GM12878 (cell line): ENCODE data around the gene CDC42SE2. TPM values are rescaled to one million over a fixed set of nuclear protein-coding genes. Genes with fewer than 3 reads are reported as not detected.

Experiments used
- ATF7 ChIP-seq: fragments of 450-650 bp; IDR thresholded peaks from 2 replicates; pipeline ENCODE4 v1.6.1; 2016; ENCODE audit warnings: low read depth, mild to moderate bottlenecking
- EGR1 ChIP-seq, 2 experiments: IDR thresholded peaks; 1 replicate in 1 of 2; 2 replicates in 1 of 2; pipeline ENCODE4 v1.6.1; 2011 to 2012; ENCODE audit warnings: low read depth in 2 of 2, low read length in 2 of 2, borderline replicate concordance in 1 of 2, mild to moderate bottlenecking in 1 of 2, moderate library complexity in 1 of 2
- IKZF1 ChIP-seq: fragments of 450-650 bp; conservative IDR thresholded peaks from 2 replicates; pipeline ENCODE4 v1.6.1; 2017; ENCODE audit warnings: antibody characterized with exemption, mild to moderate bottlenecking
- IKZF2 ChIP-seq, 2 experiments: fragments of 450-650 bp; IDR thresholded peaks; 2 replicates each; pipeline ENCODE4 v1.6.1; 2017; ENCODE audit warnings: mild to moderate bottlenecking in 2 of 2, moderate library complexity in 2 of 2
- KAT2A ChIP-seq: conservative IDR thresholded peaks from 2 replicates; pipeline ENCODE4 v1.6.1; 2011; ENCODE audit warnings: low read depth, low read length; ENCODE audit not compliant: control insufficient read depth
- KLF5 ChIP-seq: fragments of 450-650 bp; IDR thresholded peaks from 2 replicates; pipeline ENCODE4 v1.6.1; 2014; ENCODE audit warnings: mild to moderate bottlenecking; ENCODE audit not compliant: partially characterized antibody
- LARP7 ChIP-seq: fragments of 450-650 bp; IDR thresholded peaks from 2 replicates; pipeline ENCODE4 v1.6.1; 2017; ENCODE audit warnings: mild to moderate bottlenecking
- MEF2B ChIP-seq: fragments of 450-650 bp; IDR thresholded peaks from 2 replicates; pipeline ENCODE4 v1.6.1; 2018; ENCODE audit warnings: mild to moderate bottlenecking, moderate library complexity; ENCODE audit not compliant: partially characterized antibody, poor library complexity, severe bottlenecking
- MYB ChIP-seq: fragments of 150-350 bp; IDR thresholded peaks from 2 replicates; pipeline ENCODE4 v1.6.1; 2014; ENCODE audit warnings: mild to moderate bottlenecking, low read depth, low read length, borderline replicate concordance
- MYC ChIP-seq: IDR thresholded peaks from 2 replicates; pipeline ENCODE4 v1.6.1; 2011; ENCODE audit warnings: mild to moderate bottlenecking, low read length, moderate library complexity, inconsistent platforms; ENCODE audit not compliant: insufficient read depth, insufficient replicate concordance, insufficient read length, severe bottlenecking
- NFXL1 ChIP-seq: fragments of 450-650 bp; IDR thresholded peaks from 2 replicates; pipeline ENCODE4 v1.6.1; 2017; ENCODE audit warnings: antibody characterized with exemption, mild to moderate bottlenecking, borderline replicate concordance
- PAX5 ChIP-seq: IDR thresholded peaks from 2 replicates; pipeline ENCODE4 v1.6.1; 2011; ENCODE audit warnings: low read depth, low read length, borderline replicate concordance
- RCOR1 ChIP-seq: conservative IDR thresholded peaks from 2 replicates; pipeline ENCODE4 v1.6.1; 2012; ENCODE audit warnings: low read depth, low read length, improper control_type of control experiment
- TAF1 ChIP-seq: IDR thresholded peaks from 2 replicates; pipeline ENCODE4 v1.6.1; 2011; ENCODE audit warnings: mild to moderate bottlenecking, low read depth, low read length, borderline replicate concordance
- polyA plus RNA-seq, 11 experiments: library from polyadenylated mRNA; depleted of rRNA in 4 of 11; unstranded in 6 of 11; stranded (reverse) in 5 of 11; fragments of >200 nt; fragmentation: Nextera tagmentation in 4 of 11; fragmentation: Illumina TruSeq in 1 of 11; extraction: Ambion mirVana in 4 of 11; extraction: Trizol in 1 of 11; gene quantifications; 1 replicate in 1 of 11; 2 replicates in 10 of 11; pipeline versions ENCODE4 v1.2.1 to v1.2.3, GENCODE V29; 2011 to 2016; ENCODE audit warnings: inconsistent platforms in 2 of 11, missing spikeins in 2 of 11, low read depth in 1 of 11
- total RNA-seq, 4 experiments: library from RNA; depleted of rRNA in 3 of 4; stranded (reverse); fragments of >200 nt in 3 of 4; fragmentation: Illumina TruSeq in 1 of 4; extraction: Trizol in 1 of 4; gene quantifications; 2 replicates each; pipeline versions ENCODE4 v1.2.1 to v1.2.3, GENCODE V29; 2013 to 2021
- TF ChIP-seq, protein P1 (sequence below): fragments of 450-650 bp; IDR thresholded peaks from 2 replicates; pipeline ENCODE4 v1.6.1; 2016; ENCODE audit warnings: mild to moderate bottlenecking, moderate library complexity, borderline replicate concordance
- TF ChIP-seq, protein P2 (sequence below): fragments of 450-650 bp; IDR thresholded peaks from 2 replicates; pipeline ENCODE4 v1.6.1; 2014; ENCODE audit warnings: mild to moderate bottlenecking
- TF ChIP-seq, protein P3 (sequence below): IDR thresholded peaks from 2 replicates; pipeline ENCODE4 v1.6.1; 2011; ENCODE audit warnings: borderline replicate concordance, low read depth, mild to moderate bottlenecking, moderate library complexity, mixed read lengths, low read length; ENCODE audit not compliant: insufficient read depth; ENCODE audit errors: extremely low read length
- TF ChIP-seq, protein P4 (sequence below): IDR thresholded peaks from 2 replicates; pipeline ENCODE4 v1.6.1; 2011; ENCODE audit warnings: low read depth, low read length, improper control_type of control experiment, borderline replicate concordance
- TF ChIP-seq, protein P5 (sequence below): fragments of 450-650 bp; IDR thresholded peaks from 2 replicates; pipeline ENCODE4 v1.6.1; 2017; ENCODE audit warnings: antibody characterized with exemption, mild to moderate bottlenecking, moderate library complexity

Gene CDC42SE2
- total and polyA plus RNA-seq, 10 of the 15 experiments (the other 5 are each of a cell fraction or from before 2014, with no cell fraction given), result 57.0 to 148 (median 80.3) TPM

DNA sequence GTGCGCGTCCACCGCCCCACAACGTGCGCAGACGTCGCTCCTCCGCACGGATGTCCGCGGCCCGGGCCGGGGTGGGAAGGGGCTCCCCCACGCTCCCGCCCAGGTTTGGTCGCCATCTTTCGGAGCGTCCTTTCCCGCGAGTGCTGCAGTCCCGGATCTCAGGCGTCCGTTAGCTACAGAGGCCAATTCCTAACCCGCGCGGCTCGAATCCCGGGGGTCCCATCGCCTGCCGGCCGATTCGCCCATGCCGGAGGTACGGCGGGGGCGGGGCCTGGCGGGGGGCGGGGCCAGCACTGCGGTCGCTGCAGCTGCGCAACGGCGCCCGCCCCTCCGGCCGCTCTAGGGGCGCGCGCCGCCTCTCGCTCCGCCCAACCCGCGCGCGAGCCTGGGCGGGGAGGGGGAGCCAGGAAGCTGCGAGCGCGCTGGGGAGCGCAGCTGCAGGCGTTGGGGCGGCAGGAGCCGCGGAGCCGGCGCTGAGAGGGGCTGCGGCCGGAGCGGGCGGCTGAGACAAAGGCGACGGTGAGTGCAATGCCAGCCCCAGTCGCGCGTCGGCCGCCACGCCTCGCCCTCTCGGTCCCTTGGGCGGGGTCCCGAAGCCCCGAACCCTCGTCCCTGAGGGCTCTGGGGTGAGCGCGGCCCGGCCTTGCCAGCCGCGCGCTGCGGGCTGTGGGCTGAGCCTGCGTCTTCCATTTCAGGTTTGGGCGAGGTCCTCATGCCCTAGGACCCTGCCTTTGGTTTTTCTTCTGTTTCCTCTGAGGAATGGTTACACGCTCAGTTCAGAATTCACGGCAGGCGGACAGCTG, at the start of gene CDC42SE2 (continued):
- TF ChIP-seq, protein P1, sequence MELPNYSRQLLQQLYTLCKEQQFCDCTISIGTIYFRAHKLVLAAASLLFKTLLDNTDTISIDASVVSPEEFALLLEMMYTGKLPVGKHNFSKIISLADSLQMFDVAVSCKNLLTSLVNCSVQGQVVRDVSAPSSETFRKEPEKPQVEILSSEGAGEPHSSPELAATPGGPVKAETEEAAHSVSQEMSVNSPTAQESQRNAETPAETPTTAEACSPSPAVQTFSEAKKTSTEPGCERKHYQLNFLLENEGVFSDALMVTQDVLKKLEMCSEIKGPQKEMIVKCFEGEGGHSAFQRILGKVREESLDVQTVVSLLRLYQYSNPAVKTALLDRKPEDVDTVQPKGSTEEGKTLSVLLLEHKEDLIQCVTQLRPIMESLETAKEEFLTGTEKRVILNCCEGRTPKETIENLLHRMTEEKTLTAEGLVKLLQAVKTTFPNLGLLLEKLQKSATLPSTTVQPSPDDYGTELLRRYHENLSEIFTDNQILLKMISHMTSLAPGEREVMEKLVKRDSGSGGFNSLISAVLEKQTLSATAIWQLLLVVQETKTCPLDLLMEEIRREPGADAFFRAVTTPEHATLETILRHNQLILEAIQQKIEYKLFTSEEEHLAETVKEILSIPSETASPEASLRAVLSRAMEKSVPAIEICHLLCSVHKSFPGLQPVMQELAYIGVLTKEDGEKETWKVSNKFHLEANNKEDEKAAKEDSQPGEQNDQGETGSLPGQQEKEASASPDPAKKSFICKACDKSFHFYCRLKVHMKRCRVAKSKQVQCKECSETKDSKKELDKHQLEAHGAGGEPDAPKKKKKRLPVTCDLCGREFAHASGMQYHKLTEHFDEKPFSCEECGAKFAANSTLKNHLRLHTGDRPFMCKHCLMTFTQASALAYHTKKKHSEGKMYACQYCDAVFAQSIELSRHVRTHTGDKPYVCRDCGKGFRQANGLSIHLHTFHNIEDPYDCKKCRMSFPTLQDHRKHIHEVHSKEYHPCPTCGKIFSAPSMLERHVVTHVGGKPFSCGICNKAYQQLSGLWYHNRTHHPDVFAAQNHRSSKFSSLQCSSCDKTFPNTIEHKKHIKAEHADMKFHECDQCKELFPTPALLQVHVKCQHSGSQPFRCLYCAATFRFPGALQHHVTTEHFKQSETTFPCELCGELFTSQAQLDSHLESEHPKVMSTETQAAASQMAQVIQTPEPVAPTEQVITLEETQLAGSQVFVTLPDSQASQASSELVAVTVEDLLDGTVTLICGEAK, result no peak
- TF ChIP-seq MYB (no peak), IKZF2 (IDR thresholded peaks at IDR 0.05) (no peak), MEF2B (no peak), KAT2A (no peak), LARP7 (peak; percentile 99), TAF1 (peak; percentile 84), PAX5 (peak; percentile 13; the same call in 1 of the 2 replicates), IKZF1 (peak; percentile 63), ATF7 (no peak), MYC (no peak), KLF5 (peak; percentile 61), RCOR1 (no peak), NFXL1 (no peak), EGR1 (IDR thresholded peaks at IDR 0.05; ENCODE audit: borderline replicate concordance in 1 of 2, low read depth in 2 of 2, low read length in 2 of 2) (peak in 1 of 2 experiments; percentile 12; a peak in 1 of 3 replicates)
- TF ChIP-seq, protein P2, sequence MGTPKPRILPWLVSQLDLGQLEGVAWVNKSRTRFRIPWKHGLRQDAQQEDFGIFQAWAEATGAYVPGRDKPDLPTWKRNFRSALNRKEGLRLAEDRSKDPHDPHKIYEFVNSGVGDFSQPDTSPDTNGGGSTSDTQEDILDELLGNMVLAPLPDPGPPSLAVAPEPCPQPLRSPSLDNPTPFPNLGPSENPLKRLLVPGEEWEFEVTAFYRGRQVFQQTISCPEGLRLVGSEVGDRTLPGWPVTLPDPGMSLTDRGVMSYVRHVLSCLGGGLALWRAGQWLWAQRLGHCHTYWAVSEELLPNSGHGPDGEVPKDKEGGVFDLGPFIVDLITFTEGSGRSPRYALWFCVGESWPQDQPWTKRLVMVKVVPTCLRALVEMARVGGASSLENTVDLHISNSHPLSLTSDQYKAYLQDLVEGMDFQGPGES, result no peak
- TF ChIP-seq, protein P3, sequence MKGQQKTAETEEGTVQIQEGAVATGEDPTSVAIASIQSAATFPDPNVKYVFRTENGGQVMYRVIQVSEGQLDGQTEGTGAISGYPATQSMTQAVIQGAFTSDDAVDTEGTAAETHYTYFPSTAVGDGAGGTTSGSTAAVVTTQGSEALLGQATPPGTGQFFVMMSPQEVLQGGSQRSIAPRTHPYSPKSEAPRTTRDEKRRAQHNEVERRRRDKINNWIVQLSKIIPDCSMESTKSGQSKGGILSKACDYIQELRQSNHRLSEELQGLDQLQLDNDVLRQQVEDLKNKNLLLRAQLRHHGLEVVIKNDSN, result no peak
- TF ChIP-seq, protein P4, sequence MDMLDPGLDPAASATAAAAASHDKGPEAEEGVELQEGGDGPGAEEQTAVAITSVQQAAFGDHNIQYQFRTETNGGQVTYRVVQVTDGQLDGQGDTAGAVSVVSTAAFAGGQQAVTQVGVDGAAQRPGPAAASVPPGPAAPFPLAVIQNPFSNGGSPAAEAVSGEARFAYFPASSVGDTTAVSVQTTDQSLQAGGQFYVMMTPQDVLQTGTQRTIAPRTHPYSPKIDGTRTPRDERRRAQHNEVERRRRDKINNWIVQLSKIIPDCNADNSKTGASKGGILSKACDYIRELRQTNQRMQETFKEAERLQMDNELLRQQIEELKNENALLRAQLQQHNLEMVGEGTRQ, result no peak
- TF ChIP-seq, protein P5, sequence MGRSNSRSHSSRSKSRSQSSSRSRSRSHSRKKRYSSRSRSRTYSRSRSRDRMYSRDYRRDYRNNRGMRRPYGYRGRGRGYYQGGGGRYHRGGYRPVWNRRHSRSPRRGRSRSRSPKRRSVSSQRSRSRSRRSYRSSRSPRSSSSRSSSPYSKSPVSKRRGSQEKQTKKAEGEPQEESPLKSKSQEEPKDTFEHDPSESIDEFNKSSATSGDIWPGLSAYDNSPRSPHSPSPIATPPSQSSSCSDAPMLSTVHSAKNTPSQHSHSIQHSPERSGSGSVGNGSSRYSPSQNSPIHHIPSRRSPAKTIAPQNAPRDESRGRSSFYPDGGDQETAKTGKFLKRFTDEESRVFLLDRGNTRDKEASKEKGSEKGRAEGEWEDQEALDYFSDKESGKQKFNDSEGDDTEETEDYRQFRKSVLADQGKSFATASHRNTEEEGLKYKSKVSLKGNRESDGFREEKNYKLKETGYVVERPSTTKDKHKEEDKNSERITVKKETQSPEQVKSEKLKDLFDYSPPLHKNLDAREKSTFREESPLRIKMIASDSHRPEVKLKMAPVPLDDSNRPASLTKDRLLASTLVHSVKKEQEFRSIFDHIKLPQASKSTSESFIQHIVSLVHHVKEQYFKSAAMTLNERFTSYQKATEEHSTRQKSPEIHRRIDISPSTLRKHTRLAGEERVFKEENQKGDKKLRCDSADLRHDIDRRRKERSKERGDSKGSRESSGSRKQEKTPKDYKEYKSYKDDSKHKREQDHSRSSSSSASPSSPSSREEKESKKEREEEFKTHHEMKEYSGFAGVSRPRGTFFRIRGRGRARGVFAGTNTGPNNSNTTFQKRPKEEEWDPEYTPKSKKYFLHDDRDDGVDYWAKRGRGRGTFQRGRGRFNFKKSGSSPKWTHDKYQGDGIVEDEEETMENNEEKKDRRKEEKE, result no peak
